Measurements from ENCODE around the gene GLTPD2.
A peak's percentile ranks its signal among the peaks of the same experiment; 100 is the strongest.

The GLTPD2 gene

GRCh38 chr17:4772235-4772613 lies 16.5 kb upstream of the GLTPD2 start:
- no peak for DNase-seq

DNA sequence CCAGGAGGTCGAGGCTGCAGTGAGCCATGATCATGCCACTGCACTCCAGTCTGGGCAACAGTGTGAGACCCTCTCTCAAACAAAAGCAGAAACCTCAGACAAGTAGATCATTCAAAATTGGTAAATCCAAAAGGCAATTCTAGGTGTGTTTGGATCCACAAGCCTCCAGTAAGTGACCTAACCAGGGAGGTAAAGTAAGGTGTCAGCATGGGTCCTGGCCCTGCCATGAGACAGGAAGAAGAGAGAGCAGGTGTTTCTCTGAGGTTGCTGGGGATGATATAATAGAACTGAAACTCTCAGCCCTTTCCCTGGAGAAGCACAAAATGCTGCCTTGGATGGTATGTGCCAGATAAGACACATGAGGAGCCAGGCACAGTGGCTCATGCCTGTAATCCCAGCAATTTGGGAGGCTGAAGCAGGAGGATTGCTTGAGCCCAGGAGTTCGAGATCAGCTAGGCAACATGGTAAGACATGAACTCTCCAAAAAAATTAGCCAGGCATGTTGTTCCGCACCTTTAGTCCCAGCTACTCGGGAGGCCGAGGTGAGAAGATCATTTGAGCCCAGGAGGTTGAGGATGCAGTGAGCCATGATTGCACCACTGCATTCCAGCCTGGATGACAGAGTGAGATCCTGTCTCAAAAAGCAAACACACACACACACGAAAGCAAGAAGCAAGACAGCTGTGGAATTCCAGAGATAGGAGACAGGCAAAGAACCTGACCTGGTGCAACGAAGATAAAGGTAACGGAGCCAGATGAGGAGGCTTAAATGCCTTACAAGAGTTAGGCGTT lies 10.6 kb upstream of the GLTPD2 start:
- no peak for DNase-seq

- DNase-seq, result no peak
These were observed 8.3 kb upstream of the GLTPD2 start for GRCh38 chr17:4780325-4780955.

DNA sequence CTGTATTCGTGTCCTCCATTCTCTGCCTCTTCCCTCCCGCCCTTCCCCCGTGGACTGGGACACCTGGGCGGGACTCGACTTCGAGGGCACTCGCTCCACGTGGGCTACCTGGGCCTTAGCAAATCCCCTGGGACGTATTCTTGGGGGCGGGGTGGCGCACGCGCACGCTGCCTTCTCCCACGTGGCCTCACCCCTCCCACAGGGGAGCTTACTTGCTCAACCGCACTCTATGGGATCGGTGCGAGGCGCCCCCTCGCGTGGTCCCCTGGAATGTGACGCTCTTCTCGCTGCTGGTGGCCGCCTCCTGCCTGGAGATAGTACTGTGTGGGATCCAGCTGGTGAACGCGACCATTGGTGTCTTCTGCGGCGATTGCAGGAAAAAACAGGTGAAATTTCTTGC lies 6.1 kb upstream of the GLTPD2 start:
- no peak for DNase-seq

DNA sequence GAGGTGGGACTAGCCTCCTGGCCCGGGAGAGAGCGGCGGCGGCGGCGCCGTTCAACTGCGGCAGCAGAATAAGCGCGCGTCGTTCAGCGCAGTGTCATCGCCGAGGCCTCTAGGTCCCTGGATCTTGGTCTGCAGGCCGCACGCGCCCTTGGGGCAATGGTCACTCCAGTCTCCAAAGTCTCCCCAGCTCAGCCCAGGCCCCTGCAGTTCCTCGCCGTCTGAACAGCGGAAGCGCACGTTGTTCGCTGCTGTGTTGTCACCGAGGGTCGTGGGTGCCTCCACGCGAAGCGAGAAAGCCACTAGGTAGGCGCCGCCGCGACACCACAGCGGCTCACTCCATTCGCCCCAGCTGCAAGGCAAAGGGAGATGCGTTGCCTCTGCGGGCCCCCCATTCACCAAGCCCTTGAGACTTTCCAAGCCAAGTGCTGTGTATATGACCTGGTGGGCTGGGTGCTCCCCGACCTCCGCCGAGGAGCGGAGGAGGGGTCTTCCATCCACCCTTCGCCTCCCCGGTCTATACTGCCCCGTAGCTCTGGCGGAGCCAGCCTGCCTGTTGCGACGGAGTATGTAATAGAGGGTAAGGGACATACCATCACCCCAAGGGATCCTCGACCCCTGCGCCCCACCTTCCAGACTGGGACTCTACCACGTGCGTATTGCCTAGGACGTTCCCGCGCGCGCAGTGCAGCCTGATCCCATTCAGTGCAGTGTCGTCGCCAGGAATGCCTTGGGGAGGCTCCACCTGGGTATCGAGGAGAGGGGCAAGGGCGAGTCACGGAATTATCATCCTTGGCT lies 3.3 kb upstream of the GLTPD2 start:
- peak; percentile 43 for DNase-seq

DNA sequence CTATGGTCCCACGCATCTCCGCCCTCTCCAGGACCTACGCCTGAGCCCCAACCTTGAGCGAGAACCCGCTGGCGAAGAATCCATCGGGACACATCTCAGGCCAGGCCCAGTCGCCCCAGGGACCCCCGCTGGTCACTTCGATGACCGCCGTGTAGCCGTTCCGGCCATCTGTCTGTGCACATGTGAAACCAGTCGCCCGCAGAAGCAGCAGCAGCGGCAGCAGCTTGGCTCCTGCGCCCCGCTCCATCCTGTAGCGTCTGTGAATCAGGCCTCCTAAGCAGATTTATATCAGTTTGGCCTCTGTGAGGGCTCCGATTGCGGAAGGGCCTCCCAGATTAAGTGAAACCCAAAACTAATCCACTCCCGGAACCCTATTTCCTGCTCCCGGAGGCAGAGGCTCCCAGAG lies 2.7 kb upstream of the GLTPD2 start, which contains the start of gene VMO1:
VMO1 (minus strand) TSS at position 259 of the 406 bp plus-strand sequence; CDS start at position 247, 12 bp downstream.
- peak; percentile 45 for DNase-seq

GRCh38 chr17:4786516-4786915 lies 2.2 kb upstream of the GLTPD2 start:
- DNase-seq, result no peak

DNA sequence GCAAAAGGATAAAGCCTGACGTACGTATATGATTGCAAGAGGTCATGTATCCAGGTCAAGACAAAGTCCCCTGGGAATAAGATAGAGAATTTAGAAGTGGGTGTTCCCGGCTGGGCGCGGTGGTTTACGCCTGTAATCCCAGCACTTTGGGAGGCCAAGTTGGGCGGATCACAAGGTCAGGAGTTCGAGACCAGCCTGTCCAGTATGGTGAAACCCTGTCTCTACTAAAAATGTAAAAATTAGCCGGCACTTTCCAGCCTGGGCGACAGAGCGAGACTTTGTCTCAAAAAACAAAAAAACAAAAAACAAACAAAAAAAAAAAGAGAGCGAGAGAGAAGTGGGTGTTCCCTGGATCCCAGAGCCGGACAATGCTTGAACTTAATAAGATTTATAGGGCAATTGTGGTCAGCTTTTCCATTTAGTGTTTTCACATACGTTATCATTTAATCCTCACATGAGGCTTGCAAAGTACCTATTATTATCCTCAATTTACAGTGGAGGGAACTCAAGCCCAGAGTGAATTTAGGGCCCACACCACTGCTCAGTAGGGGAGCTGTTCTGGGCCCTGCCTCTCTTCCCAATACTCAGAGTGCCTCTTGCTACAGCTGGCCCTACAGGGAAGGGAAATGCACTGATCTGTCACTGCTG lies 481 bp upstream of the GLTPD2 start:
- no peak for DNase-seq

DNA sequence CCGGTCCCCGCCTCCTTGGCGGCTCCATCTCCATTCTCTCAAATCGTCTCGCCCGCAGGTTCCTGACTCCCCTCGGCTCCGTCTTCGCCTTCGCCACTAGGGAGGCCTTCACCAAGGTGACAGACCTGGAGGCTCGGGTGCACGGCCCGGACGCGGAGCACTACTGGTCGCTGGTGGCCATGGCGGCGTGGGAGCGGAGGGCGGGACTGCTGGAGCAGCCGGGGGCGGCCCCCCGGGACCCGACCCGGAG lies 862 bp downstream of the GLTPD2 start:
- no peak for DNase-seq

GRCh38 chr17:4789951-4790704 lies 1.4 kb downstream of the GLTPD2 start:
- peak; percentile 90 for DNase-seq

GRCh38 chr17:4790705-4791088 lies 1.9 kb downstream of the GLTPD2 start:
- DNase-seq, result no peak

GRCh38 chr17:4795168-4795567 lies 6.4 kb downstream of the GLTPD2 start:
- DNase-seq, result no peak

DNA sequence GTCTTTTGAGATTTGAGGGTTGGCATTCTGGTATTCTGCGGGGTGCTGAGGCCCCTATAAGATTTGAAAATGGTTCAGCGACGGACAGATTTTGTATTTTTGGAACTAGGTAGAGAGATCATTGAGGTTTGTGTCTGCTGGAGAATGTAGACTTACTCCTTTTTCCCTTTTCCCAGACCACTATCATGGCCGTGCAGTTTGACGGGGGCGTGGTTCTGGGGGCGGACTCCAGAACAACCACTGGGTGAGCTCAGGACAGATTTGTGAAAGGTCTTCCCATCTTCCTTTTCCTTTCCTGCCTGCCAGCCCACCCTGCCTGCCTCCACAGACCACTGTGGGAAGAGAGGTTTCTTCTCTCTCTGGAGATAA lies 7.8 kb downstream of the GLTPD2 start:
- DNase-seq, result peak; percentile 54

- peak; percentile 90 for DNase-seq
These were observed 11.9 kb downstream of the GLTPD2 start for GRCh38 chr17:4800462-4801196.

- DNase-seq, result no peak
These were observed 13.5 kb downstream of the GLTPD2 start, which contains the start of gene C17orf114 for GRCh38 chr17:4802228-4802627. Gene C17orf114 (minus strand): TSS chr17:4802328.

- DNase-seq, result peak; percentile 70
These were observed 17.7 kb downstream of the GLTPD2 start for GRCh38 chr17:4806456-4806776.

DNA sequence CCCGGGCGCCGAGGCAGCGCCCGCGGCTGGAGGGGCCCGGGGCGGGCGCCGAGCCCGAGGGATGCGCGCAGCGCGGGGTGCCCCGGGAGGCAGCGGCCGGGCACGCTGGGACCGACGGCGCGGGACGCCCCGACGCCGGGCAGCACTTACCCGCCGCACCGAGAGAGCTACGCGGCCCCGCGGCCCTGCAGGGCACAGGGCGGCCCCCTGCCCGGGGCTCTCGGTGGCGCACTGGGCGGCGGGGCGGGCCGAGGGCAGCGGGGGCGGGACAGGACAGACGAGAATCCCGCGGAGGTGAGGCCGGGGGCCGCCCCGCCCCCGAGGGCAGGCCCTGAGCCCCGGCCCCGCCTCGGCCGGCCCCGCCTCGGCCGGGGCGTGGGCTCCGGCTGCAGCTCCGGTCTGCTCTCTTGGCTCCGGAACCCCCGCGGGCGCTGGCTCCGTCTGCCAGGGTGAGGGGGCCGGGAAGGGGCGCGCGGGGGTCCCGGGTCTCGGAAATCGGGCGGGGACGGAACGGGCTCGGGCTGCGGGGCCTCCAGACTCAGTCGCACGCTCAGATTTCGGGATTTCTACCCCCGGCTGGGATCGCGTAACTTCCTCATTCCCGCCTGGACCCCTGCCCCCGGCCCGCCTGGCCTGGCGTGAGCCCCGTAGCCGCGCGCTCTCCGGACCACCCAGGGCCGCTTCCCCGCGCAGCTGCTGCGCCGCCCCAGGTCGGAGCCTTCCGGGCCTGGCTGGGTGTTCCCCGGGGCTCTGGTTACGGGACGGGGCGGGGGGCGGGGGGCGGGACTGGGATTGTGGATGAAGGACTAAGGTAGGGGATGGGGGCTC lies 18.2 kb downstream of the GLTPD2 start, which contains the start of gene PLD2:
PLD2 (plus strand) TSS at position 376 of the 828 bp plus-strand sequence. CDS start 621 bp downstream, outside the sequence.
- DNase-seq, result peak; percentile 91

GRCh38 chr17:4807605-4808377 lies 19.0 kb downstream of the GLTPD2 start:
- no peak for DNase-seq

DNA sequence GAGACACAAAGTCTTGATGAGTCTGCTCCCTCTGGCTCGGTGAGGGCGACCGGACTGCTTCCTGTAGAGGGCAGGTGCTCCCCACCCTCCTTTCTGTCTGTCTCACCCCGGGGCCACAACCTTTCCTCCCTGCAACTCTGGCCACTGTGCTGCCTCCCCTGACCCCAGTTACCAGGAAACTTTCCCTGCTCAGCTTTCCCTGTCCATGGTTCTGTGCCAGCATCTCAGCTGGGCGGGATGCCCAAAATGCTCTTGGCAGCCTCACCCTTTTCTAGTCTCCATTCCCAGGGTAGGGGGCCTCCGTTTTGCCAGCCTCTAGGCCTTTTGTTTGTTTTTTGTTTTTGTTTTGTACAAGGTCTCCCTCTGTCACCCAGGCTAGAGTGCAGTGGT lies 19.6 kb downstream of the GLTPD2 start:
- DNase-seq, result no peak

DNA sequence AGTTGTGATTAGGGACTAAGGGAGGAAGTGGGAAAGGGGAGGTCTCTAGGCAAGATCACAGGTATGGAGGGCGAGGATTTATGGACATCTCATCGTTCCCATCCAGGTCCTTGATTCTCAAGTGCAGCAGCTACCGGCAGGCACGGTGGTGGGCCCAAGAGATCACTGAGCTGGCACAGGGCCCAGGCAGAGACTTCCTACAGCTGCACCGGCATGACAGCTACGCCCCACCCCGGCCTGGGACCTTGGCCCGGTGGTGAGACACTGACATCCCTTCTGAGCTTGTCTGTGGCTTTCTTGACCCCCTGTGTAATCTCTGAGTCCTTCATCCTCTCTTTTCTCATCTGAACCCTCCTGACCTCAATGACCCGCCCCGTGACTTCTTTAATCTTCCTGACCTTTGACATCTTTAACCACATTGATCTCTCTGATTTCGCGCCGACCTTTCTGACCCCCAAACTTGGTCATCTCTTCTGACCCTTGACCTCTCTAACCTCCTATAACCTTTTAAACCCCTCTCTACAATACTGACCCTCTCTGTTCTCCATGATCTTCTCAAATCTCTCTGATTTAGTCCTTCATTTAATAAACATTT lies 22.0 kb downstream of the GLTPD2 start:
- DNase-seq, result no peak
